AML-193 (cell line): Measurements from ENCODE around the gene NEK1.

Source experiments
- DNase-seq, 2 experiments: peaks; one replicate each; lab custom pipeline; 2025; lab: John Stamatoyannopoulos, UW

The NEK1 gene

DNA sequence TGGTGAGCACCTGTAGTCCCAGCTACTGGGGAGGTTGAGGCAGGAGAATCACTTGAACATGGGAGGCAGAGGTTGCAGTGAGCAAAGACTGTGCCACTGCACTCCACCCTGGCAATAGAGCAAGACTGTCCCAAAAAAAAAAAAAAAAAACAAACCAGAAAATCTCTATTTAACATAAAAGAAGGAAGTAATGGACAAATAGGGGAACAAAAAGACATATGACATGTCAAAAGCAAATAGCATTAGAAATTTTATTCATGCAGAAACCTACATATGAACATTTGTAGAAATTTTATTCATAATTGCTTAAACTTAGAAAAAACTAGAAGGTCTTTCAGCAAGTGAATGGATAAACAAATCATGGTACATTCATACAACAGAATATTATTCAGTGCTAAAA, 244.6 kb downstream of the NEK1 start:
- no peak for DNase-seq

DNA sequence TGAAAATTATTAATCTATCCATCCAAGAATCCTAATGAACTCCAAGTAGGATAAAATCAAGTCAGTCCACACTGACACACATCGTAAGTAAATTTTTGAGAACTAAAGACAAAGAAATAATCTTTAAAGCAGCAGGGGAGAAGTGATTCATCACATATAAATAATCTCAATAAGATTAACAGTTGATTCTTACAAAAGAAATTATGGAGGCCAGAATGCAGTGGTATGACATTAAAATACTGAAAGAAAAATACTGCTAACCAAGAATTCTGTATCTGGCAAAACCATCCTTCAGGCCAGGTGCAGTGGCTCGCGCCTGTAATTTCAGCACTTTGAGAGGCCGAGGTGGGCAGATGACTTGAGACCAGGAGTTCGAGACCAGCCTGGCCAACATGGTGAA, 245.6 kb downstream of the NEK1 start:
- DNase-seq: no peak

DNA sequence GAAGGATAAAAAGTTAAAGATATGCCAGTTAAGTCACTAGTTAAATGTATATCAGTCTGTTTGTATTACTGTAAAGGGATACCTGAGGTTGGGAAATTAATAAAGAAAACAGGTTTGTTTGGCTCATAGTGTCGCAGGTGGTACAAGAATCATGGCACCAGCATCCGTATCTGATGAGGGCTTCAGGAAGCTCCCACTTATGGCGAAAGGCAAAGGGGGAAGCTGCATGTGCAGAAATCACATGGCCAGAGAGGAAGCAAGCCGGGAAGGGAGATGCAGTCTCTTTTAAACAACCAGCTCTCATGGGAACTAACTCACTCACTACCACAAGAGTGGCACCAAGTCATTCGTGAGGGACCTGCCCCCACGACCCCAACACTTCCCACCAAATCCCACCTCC, 249.8 kb downstream of the NEK1 start:
- DNase-seq: no peak

DNA sequence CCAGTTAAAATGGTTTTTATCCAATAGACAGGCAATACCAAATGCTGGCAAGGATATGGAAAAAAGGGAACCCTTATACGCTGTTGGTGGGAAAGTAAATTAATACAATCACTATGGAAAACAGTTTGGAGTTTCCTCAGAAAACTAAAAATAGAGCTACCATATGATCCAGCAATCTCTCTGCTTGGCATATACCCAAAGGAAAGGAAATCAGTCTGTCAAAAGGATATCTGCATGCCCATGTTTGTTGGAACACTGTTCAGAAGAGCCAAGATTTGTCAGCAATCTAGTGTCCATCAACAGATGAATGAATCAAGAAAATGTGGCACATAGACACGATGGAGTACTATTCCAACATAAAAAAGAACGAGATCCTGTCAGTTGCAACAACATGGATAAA, 250.6 kb downstream of the NEK1 start:
- DNase-seq: no peak

DNA sequence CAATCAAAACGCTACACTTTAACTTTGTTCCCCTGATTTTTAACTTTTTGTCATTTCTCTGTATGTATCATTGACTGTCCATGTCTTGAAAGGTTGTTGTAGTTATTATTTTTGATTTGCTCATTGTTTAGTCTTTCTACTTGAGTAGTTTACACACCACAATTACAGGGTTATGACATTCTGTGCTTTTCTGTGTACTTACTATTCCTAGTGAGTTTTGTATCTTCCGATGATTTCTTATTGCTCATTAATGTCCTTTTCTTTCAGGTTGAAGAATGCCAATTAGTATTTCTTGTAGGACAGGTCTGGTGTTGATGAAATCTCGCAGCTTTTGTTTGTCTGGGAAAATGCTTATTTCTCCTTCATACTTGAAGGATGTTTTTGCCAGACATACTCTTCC, 252.4 kb downstream of the NEK1 start:
- DNase-seq: no peak

DNA sequence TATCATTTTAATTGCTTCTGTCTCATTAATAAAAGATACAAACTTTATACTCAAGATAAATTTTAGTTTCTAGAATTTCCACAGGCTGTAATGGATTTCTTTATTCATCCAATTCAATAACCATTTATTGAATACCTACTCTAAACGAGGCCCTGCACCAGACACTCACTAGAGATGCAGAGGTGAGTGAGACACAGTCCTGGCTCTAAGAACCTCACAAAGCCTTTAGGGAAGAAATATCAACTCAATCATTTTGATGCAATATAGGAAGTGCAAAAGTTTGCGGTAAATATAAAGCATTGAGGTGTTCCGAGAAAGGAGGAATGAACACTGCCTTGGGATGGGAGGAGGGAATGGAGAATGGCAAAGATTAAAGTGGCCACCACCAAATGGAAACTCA, 260.0 kb downstream of the NEK1 start:
- no peak for DNase-seq

DNA sequence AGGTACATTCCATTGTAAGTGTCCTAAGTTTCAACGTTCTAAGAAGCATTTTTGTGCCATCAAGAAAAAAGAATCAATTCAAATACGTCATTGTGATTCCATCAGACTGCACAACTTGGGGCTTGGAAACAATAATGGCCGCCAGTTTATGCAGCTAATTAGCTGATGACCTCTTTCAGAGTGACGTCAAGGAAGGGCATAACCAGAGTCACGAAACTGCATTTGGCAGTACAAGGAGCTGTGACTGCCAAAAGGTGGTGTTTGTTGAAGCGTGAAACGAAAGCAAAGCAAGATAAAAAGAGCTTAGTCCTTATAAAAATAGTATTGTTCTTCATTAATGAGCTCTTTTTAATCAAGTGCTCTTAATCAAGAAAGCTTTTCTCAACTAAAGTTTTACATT, 260.5 kb downstream of the NEK1 start:
- no peak for DNase-seq

DNA sequence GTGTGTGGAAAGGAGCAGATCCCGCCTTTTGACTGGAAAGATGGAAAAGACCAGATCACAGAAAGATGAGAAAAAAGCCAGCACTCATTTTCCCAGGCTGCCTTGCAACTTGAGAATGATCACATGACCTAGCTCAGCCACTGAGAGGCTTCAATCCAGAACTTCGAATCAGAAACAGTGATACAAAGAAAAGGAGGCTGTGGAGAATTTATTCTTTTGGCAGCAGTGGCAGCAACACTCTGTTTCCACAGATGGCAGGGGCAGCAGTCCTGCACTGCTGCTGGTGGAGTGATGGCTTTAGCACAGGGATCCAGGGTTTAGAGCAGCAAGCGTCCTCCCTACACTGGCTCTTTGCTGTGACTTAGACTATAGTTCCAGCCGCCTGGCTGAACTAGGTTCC, 263.8 kb downstream of the NEK1 start:
- DNase-seq: no peak

DNA sequence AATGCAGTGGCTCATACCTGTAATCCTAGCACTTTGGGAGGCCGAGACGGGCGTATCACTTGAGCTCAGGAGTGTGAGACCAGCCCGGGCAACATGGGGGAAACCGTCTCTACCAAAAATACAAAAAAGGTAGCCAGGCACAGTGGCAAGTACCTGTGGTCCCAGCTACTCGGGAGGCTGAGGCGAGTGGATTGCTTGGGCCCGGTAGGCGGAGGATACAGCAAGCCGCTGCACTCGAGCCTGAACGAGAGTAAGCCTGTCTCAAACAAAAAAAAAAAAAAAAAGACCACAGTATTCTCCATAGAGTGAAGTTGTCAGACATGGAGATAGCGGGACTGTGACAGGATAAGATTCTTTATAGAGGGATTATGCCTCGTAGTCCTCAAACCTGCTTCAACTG, 265.5 kb downstream of the NEK1 start:
- DNase-seq: no peak

DNA sequence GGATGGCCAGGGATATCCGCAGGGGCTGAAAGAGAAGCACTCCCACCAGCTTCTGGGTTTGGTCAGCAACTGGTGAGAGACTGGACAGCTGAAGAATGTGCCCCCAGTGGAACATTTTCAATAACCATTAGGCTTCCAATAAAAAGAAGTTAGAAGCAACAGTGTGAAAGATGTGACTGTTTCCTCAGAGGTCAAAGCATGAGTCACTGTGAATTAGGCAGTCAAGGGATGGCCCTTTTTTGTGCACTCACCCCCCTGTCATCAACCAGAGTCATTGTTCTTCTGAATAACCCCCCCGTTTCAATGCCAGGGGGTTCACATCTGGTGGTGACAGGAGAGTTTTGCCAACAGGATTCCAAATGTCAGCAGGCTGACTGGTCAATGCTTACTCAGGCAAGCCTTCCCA, 267.1 kb downstream of the NEK1 start:
- no peak for DNase-seq
